ENCODE results near the gene MTMR2.

GRCh38 chr11:95888852-95889251 lies 35.1 kb downstream of the MTMR2 start:
- TF ChIP-seq GATA2 (IDR thresholded peaks at IDR 0.05; ENCODE audit: low read depth, low read length), result no peak
- TF ChIP-seq GATA3 (IDR thresholded peaks at IDR 0.05; ENCODE audit: low read depth, low read length), result no peak
